ENCODE measurements around the gene PXT1. TPM values are rescaled to one million over a fixed set of nuclear protein-coding genes. Genes with fewer than 3 reads are reported as not detected.

PXT1 gene
- total RNA-seq, 2 experiments from 2014 or later: 0.25 TPM; not detected in 1

DNA sequence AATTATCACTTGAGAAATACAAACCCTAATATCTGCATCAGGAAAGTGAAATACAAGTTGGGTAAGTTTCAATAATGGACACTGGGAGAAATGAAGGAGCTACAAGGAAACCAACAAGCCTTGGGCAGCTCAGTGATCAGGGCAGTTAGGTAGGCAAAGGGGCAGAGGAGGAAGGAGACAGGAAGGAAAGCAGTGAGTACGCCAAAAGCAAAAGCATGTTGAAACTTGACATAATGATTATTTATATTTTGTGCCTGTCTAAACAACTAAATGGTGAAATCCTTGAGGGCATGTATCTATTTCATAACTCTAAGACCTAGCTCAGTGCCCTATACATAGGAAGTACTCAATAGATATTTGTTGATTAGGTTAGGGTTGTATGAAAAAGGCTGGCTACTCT, 23.3 kb downstream of the PXT1 start:
- TF ChIP-seq, protein P1, sequence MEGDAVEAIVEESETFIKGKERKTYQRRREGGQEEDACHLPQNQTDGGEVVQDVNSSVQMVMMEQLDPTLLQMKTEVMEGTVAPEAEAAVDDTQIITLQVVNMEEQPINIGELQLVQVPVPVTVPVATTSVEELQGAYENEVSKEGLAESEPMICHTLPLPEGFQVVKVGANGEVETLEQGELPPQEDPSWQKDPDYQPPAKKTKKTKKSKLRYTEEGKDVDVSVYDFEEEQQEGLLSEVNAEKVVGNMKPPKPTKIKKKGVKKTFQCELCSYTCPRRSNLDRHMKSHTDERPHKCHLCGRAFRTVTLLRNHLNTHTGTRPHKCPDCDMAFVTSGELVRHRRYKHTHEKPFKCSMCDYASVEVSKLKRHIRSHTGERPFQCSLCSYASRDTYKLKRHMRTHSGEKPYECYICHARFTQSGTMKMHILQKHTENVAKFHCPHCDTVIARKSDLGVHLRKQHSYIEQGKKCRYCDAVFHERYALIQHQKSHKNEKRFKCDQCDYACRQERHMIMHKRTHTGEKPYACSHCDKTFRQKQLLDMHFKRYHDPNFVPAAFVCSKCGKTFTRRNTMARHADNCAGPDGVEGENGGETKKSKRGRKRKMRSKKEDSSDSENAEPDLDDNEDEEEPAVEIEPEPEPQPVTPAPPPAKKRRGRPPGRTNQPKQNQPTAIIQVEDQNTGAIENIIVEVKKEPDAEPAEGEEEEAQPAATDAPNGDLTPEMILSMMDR (conservative IDR thresholded peaks at IDR 0.05; ENCODE audit: low read length): no peak
- no peak for TF ChIP-seq EZH2phosphoT487 (IDR thresholded peaks at IDR 0.05; ENCODE audit: borderline replicate concordance, low read depth, low read length)
- Histone ChIP-seq H3K36me3 (ENCODE audit: insufficient read depth, low read length) (no peaks in the 10 kb centered on the region), H3K9me2 (ENCODE audit: insufficient read depth, low read length) (no peaks in the 10 kb centered on the region), H3K79me2 (ENCODE audit: insufficient read depth, low read depth, low read length) (no peaks in the 10 kb centered on the region), H3K4me2 (ENCODE audit: low read length) (no peak overlapping the region), H3K9me3 (ENCODE audit: low read length) (no peaks in the 10 kb centered on the region), H3K4me3 (ENCODE audit: low read depth, low read length, poor library complexity, severe bottlenecking) (no peak overlapping the region), H4K20me1 (ENCODE audit: insufficient read depth, low read length) (no peaks in the 10 kb centered on the region), H3K27ac (ENCODE audit: low read depth, low read length, poor library complexity, severe bottlenecking) (no peak overlapping the region), H2AFZ (ENCODE audit: low read length) (no peak overlapping the region), H3K4me1 (ENCODE audit: insufficient read depth, low read length, poor library complexity, severe bottlenecking) (peaks cover 13% of the 10 kb centered on the region)
- no peak for DNase-seq (ENCODE audit: low spot score)
- ChIA-PET POLR2A (interaction anchor here (0.6 to 1.1 kb wide), 2 partner anchors 11 to 544 kb away, joined by 3 read pairs; no protein-coding TSS in a partner anchor), CTCF (ENCODE audit: unreplicated experiment) (no interaction called here)
- no TSS peak for BruUV-seq (replicated peaks)
- intact Hi-C loops (cut with micrococcal nuclease; ENCODE audit: unreplicated experiment): no loop called here

DNA sequence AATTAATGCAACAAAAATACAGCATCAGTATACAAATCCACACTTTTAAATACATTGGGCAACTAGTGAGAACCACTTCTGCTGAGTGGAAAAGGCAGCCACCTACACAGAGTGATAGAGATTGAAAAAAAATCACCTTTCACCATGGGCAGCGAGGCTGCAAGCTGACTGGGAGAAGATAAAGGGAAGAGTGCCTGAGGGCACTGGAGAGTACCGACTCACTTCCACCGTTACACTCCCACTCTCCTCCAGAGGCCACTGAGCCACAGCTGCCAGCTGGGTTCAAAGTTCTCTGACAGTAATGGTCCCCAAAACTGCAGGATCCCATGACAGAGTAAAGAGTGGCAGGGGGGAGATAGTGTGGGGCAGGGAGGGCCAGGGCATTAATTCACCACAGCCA, 24.1 kb downstream of the PXT1 start:
- intact Hi-C loops (cut with micrococcal nuclease; ENCODE audit: unreplicated experiment): no loop called here
- TF ChIP-seq EZH2phosphoT487 (IDR thresholded peaks at IDR 0.05; ENCODE audit: borderline replicate concordance, low read depth, low read length): no peak
- TF ChIP-seq, protein P1 (conservative IDR thresholded peaks at IDR 0.05; ENCODE audit: low read length): no peak
- H3K4me2 ChIP-seq (ENCODE audit: low read length): no peak overlapping the region

DNA sequence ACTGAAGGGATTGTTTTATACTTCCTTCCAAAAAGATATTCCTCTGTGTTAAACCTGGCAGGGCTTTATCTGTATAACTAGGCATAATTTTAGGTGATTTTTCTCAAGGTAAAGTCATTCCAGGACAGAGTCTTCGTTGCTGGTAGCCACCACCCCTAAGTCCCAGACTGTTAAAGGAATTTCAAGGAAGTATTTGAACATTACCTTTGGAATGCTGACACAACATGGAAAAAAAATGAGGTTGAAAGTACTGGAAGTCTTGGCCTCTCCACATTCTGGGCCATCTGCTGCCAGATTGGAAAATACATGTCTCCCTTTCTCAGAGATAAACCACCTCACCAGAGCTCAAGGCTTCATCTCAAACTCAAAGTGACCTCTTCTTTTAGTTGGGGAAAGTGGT, 28.2 kb downstream of the PXT1 start:
- CTCF ChIA-PET (ENCODE audit: unreplicated experiment): no interaction called here
- no TSS peak for BruUV-seq (replicated peaks)
- no peak overlapping the region for H2AFZ ChIP-seq (ENCODE audit: low read length)
- H3K36me3 ChIP-seq (ENCODE audit: insufficient read depth, low read length): no peaks in the 10 kb centered on the region
- H3K4me2 ChIP-seq (ENCODE audit: low read length): no peak overlapping the region
- H3K27ac ChIP-seq (ENCODE audit: low read depth, low read length, poor library complexity, severe bottlenecking): no peak overlapping the region
- H4K20me1 ChIP-seq (ENCODE audit: insufficient read depth, low read length): no peaks in the 10 kb centered on the region
- DNase-seq (ENCODE audit: low spot score): no peak
- TF ChIP-seq, protein P1 (conservative IDR thresholded peaks at IDR 0.05; ENCODE audit: low read length): no peak
- no peak for TF ChIP-seq EZH2phosphoT487 (IDR thresholded peaks at IDR 0.05; ENCODE audit: borderline replicate concordance, low read depth, low read length)
- no peak overlapping the region for H3K4me3 ChIP-seq (ENCODE audit: low read depth, low read length, poor library complexity, severe bottlenecking)
- no peaks in the 10 kb centered on the region for H3K9me3 ChIP-seq (ENCODE audit: low read length)
- H3K4me1 ChIP-seq (ENCODE audit: insufficient read depth, low read length, poor library complexity, severe bottlenecking): no peaks in the 10 kb centered on the region
- POLR2A ChIA-PET: interaction anchor here (0.6 to 1.7 kb wide), 2 partner anchors 9 to 169 kb away, joined by 4 read pairs; no protein-coding TSS in a partner anchor
- intact Hi-C loops (cut with micrococcal nuclease; ENCODE audit: unreplicated experiment): no loop called here
- no peaks in the 10 kb centered on the region for H3K9me2 ChIP-seq (ENCODE audit: insufficient read depth, low read length)
- no peaks in the 10 kb centered on the region for H3K79me2 ChIP-seq (ENCODE audit: insufficient read depth, low read depth, low read length)

More for the DNA sequence above, 24.1 kb downstream of the PXT1 start:
- CTCF ChIA-PET (ENCODE audit: unreplicated experiment): no interaction called here
- Histone ChIP-seq H3K9me3 (ENCODE audit: low read length) (no peaks in the 10 kb centered on the region), H4K20me1 (ENCODE audit: insufficient read depth, low read length) (no peaks in the 10 kb centered on the region), H3K36me3 (ENCODE audit: insufficient read depth, low read length) (no peaks in the 10 kb centered on the region), H3K9me2 (ENCODE audit: insufficient read depth, low read length) (no peaks in the 10 kb centered on the region), H3K4me1 (ENCODE audit: insufficient read depth, low read length, poor library complexity, severe bottlenecking) (peaks cover 8% of the 10 kb centered on the region), H3K4me3 (ENCODE audit: low read depth, low read length, poor library complexity, severe bottlenecking) (no peak overlapping the region), H2AFZ (ENCODE audit: low read length) (no peak overlapping the region), H3K79me2 (ENCODE audit: insufficient read depth, low read depth, low read length) (no peaks in the 10 kb centered on the region), H3K27ac (ENCODE audit: low read depth, low read length, poor library complexity, severe bottlenecking) (no peak overlapping the region)
- BruUV-seq (replicated peaks): no TSS peak
- POLR2A ChIA-PET: no interaction called here
- no peak for DNase-seq (ENCODE audit: low spot score)

Data from OCI-LY7 (cell line).